OCI-LY1 (cell line): ENCODE results near the gene C21orf91.

Experiments
- CTCF ChIP-seq: fragments of 200-600 bp; sonication (generic), shearing (Covaris generic); IDR thresholded peaks from 2 replicates; pipeline ENCODE4 v1.5.1; 2017; ENCODE audit warnings: mild to moderate bottlenecking, antibody characterized with exemption, low read length, moderate library complexity, mixed read lengths
- EZH2 ChIP-seq: fragments of 200-600 bp; sonication (generic), shearing (Covaris generic); IDR thresholded peaks from 2 replicates; pipeline ENCODE4 v1.8.0; 2017; ENCODE audit warnings: borderline replicate concordance, mixed run types, mild to moderate bottlenecking, antibody characterized with exemption, low read length, moderate library complexity, mixed read lengths

GRCh38 chr21:17785403-17785788 is 33.8 kb downstream of the C21orf91 start:
- TF ChIP-seq CTCF (no peak), EZH2 (no peak)
